ENCODE measurements around the gene KYNU.
"Not testable (repeated sequence)": the region's sequence is repeated elsewhere in the genome, so short reads cannot be mapped to it uniquely, and the experiment has no call there.

The KYNU gene
- total RNA-seq: 10.5 to 44.3 reads per million in 2 donors

DNA sequence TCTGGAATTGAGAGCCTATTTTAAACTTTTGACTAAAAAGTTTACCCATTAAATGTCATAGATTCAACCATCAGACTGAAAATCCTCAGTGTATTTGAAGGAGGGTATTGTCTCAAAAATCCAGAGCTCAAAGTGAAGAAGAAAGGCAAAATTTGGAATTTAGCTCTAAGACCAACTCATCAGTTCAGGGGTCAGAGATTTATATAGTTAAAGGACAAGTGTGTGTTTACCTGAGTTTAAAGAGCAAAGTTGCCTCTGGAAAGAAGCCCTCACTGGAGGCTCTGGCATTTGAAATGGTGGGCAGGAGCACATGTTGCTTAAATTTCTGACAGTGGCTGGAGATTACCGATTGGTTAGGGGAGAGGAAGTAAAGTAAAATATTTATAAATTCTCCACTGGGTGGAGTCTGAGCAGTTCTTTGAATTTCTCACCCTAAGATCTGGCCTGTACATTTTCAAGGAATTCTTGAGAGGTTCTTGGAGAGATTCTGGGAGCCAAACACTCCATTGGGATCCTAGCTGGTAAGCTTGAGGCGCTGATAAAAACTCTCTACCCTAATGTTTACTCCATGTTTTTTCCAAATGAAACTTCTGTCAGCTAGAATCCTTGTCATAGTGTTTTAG is at the start of gene KYNU:
Gene KYNU (plus strand): TSS at position 449 of the 623 bp plus-strand sequence. CDS start 7,704 bp downstream, outside the sequence.
- DNase-seq: no peak

DNA sequence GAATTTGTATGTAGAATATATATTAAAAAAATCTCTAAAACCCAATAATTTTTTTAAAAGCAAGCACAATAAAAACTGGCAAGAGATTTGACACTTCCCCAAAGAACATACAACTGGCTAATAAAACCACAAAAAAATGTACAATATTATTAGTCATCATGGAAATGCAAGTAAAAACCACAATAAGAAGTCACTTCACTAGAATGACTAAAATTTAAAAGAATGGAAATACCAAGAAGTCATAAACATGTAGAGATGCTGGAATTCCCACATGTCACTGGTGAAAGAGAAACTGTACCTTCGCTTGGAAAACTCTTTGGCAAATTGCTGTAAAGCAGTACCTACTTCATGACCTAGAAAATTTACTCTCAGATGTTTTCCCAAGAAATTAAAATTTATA is 43.4 kb upstream of the KYNU start:
- no peak for DNase-seq

DNA sequence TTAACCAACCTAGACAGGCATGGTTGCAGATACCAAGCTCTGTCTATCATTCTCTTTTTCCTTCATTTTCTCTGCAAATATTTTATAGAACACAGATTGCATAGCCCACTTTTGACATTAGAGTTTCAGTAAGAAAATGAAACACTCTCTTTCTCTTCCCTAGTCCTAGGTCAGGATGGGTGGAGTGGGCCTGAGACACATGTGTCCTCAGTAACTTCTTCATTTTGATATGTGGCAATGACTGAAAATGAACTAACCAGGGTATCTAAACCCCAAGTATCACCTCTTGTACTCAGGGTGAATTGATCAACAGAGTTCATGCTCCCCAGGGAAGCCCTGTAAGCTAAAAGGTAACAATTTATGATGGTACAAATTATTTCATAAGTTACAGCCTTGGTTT is 37.0 kb upstream of the KYNU start:
- DNase-seq: no peak

DNA sequence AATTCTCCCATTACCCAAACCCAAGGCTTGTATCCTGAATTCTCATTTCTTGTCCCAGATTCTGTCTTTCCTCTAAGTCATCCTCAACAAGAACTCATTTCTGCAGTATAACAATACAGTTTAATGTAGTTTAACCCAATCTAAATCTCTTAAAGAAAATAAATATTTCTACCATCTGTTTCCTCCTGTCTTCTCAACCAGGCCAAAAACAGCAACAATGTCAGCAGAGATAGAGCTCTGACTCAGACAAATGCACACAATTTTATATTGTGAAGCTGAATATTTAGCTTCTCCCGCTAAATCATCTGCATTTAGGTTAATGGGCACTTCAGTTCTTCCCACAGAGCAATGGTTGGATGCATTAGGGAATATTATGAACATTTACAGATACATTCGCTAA is 35.7 kb upstream of the KYNU start:
- no peak for DNase-seq

DNA sequence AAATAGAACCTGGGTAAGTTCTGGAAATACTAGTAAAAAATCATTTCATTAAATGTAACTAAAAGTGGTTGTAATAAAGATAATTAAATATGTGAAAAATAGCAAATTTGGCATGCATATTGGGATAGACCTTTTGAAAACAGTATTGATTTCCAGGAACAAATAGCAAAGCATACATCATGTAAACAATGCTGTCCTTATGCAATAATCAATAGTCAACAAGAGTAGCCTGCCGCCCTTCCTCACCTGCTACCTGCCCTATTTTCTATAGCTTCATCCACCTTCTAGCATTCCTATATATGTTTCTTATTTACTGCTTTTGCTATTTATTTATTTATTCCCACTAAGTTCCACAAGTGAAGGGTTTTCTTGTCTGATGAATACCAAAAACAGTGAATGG is 35.1 kb upstream of the KYNU start:
- no peak for DNase-seq

DNA sequence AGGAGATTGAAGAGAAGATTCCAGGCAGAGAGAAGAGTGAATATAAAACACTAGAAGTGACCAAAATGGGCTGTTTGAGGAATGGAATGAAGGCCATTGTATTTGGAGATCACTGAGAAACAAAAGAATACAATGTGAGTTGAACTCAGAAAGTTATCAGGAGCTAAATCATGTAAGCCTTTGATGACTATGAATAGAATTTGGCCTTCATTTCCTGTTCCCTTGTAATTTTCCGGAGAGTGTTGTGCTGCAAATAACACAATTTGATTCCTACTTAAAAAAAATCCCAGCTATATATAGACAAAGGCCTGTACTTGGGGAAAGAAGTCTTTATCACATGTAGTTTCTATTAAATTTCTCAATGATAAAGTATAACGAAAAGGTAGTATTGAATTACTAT is 33.7 kb upstream of the KYNU start:
- no peak for DNase-seq

DNA sequence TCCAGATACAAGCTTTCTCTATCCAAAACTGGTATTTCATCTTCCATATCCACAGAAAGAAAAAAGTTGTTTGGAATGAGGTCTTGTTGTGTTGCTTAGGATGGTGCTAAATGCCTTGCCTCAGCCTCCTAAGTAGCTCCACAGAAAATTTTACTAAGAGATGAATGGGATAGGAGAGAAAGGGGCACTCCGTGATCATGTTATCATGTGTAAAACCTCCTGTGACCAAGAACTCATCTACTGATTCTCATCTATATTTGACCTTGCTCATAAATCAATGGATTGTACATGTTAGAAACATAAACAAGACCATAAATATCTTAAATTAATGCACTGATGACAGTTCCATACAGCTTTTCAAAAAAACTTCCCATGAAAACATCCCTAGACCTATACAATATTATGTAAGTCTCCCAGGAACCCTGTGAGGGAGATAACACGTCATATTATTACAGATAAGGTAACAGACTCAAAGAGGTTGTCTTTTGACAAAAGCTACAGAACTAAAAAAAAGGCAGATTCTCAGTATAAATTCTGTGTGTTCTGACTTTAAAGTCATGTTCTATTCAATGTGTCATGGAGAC is 29.3 kb upstream of the KYNU start:
- DNase-seq: no peak

DNA sequence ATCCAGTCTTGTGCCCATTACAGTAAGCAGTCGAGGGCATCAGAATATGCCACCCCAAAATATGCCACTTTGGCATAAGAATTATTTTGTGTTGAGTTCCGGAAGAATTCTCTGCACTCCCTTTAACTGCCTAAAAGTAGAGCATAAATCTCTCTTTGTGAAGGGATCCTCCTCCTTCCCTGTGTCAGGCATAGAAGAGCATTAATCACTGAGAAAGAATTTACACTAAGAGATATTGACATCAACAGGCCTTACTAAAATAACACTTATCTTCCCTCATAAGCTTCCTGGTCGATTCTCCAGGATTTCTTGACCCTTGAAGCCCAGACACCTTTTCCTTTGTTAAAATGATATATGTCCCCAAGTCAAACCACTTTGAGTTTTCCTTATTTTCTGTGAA is 27.6 kb upstream of the KYNU start:
- DNase-seq: no peak

DNA sequence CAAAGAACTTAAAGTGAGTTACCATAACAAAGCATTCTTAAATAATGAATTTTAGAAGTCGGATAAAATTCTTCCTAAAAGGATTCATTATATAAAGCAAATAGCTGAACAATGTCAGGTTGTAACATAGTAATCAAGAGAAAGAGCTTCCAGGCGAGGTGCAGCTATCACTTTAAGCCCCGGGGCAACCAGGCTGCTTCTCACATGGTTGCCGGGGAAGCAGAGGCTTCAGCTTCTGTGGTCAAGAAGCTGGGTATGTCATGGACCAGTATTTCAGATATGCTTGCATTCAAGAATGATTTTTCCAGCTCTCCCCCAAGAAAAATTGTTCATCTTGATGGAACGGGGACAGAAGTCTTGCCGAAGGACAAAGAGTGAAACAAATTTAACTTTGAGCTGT is 23.6 kb upstream of the KYNU start:
- DNase-seq: no peak

DNA sequence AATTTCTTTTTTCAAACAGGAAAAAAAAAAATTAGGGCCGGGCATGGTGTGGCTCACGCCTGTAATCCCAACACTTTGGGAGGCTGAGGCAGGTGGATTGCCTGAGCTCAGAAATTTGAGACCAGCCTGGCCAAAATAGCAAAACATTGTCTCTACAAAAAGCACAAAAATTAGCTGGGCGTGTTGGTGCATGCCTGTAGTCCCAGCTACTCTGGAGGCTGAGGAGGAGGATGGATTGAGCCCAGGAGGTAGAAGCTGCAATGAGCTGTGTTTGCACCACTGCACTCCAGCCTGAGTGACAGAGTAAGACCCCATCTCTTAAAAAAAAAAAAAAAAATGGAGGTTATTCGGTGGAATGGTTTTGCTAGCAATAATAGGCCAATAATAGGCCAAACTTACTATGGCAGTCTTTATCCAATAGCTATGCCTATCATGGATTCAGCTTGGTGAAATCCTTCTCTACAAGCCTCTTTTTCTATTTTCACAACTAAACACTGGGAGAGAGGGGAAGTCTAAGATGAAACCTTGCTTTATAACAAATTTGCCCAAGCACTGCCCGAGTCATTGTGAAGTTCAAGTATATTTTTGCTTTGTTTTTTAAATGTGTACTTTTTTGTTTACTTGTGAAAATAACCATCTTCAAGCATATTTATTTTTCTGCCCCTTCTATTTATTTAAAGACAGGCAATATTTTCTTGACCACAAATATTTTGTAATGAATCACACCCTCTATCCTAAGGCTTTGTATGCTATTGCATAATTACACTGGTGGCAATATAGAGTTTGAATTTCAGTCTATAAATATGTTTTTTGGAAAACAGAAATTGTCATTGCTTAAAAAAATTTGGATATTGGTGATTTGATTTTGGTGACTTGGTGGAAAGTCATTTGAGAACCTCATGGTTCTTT is 20.0 kb upstream of the KYNU start:
- DNase-seq: no peak

DNA sequence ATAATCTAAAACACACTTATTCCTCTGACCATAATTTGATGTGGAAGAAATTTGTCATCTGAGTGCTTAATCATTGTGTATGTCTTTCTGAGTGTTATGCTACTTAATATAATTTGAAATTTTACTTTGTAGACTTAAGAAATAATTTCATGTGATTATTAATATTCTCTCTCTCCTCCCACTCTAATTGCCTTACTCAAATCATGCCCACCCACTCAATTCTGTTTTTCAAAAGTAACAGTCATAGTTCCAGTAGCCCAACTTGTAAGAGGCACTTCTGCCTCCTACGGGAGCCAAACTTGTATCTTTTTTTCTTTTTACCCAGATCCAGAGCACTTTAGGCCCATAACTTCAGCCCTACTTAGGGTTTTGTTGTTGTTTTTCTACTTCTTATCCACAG is 18.5 kb upstream of the KYNU start:
- no peak for DNase-seq

DNA sequence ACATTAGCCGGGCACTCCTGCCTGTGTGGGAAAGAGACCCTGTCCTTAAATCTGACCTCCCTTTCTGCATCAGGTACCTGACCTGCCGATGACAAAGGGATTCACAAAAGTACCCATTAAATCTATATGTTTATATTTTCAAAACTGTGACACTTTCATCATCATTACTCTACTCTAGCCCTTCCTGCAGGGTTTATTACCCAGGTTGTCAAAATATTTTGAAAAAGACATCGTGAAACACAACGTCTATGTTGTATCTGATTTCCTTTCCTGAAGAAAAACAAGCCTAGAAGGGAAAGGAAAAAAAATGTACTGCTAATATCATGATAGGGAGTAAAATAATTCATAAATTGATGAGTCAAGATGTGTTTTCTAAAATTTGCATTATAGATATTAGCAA is 15.2 kb upstream of the KYNU start:
- no peak for DNase-seq

DNA sequence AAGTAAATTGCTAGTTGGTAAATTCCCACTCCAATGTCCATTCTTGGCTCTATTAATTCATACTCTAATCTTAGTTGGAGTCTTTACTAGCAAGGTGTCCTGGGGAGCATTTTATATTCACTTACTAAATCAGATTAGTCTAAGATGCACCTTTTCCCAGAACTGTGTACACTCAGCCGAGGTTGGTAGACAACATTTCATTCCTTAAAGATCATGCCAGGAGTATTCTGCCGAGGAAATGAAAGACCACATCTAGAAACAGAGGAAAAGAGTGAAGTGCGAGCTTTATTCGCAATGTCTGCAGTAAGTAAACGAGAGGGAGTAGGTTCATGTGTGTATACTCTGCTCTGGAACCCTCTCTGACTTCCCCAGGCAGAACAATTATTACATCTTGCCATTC is 14.6 kb upstream of the KYNU start:
- no peak for DNase-seq

DNA sequence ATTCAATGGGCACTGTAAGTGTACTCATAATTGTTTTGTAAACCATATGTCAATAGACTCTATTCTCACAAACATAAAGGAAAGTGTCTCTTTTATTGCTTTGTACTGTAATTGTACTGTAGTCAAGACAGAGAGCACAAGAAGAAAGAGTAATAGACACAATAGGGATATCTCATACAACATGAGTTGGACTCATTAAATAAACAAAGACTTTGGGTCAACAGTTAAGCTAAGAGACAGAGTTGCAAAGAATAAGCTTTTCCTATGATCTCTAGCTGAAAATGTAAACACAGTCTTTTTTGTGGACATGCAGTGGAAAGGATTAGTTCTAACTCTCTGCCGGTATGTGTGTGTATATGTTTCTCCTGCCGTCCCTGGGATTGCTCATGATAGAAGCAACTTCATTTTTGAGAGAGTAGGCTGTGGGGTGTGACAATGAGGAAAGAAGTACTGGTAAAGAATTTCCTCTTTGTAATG is 13.9 kb upstream of the KYNU start:
- DNase-seq: no peak

DNA sequence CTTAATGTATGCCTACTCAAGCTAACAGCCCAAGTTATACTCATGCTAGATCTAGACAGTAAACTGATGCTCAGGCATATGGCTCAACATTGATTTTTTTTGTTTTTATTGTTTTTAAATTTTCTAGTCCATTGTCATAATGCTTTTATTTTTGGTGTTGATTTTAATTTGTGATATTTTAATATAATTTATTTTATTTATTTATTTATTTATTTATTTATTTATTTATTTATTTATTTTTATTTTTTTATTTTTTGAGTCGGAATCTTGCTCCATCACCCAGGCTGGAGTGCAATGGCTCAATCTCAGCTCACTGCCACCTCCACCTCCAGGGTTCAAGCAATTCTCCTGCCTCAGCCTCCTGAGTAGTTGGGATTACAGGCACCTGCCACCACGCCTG is 12.9 kb upstream of the KYNU start:
- DNase-seq: not testable (repeated sequence)

DNA sequence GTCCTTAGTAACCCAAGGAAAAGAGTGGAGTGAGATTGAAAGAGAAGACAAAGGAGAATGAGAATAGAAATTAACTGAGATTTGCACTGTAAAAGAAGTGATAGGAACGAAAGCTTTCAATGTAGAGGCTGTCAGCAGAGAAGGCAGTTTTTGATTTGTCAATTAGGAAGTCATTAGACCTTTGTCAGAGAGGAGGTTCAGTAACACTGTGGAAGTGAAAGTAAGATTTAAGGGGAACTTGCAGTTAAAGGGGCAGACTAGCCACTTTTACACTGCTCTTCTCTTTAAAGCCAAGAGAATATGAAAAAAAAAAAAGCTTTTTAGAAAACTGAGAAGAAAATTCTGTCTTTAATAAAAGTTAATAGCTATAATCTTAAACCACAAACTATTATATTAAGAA is 11.5 kb upstream of the KYNU start:
- DNase-seq: no peak

DNA sequence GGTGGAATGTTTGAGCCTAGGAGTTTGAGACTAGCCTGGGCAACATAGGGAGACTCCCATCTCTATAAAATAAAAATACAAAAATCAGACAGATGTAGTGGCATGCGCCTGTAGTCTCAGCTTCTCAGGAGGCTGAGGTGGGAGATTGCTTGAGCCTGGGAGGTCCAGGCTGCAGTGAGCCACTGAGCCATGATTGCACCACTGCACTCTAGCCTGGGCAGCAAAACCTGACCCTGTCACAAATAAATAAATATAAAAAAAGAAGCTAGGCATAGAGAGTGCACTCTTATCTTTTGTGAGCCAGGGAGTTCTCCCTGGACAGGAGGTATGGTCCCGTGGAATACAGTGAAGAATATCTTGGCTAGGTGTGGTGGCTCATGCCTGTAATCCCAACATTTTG is 11.0 kb upstream of the KYNU start:
- DNase-seq: no peak

DNA sequence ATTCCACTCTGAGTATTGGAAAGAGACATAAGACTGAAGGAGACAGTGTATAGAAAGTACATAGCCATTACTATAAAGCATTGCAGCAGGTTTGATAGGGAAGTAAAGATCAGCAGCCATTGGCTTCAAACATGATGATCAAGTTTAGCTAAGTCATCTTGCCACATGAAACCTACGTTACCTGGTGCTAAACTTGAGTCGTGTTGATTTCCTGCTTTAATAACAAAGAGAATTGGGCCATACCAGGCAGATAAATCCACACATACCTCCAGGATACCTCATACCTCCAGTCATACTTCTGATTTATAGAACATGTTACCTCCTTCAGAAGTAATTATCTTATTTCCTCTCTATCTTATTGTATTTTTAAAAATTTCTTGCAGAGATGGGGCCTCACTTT is 10.3 kb upstream of the KYNU start:
- DNase-seq: no peak

DNA sequence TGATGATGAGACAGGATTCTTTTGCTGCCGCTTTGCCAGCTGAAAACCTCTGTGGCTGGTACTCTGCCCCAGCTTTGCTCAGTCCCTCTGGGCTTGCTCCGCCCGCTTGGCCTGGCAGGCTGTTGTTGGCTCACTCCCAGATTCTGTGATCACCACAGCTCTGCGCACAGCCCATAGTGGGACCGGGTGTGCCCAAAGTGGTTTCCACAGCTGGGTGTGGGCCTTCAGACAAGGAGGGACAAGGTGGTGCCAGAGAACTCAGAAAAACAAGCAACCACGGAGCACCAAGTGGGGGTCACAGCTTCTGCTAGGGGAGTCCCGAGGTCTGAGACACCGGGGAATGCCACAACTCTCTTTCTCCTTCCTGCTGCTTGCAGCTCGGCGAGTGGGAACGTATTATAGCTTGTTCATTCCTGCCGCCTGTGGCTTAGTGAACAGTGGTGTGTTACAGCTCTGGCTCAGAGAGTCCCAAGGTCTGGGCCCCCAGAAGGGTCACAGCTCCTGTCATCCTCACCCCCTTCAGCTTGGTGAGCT is 9.2 kb upstream of the KYNU start:
- DNase-seq: no peak

DNA sequence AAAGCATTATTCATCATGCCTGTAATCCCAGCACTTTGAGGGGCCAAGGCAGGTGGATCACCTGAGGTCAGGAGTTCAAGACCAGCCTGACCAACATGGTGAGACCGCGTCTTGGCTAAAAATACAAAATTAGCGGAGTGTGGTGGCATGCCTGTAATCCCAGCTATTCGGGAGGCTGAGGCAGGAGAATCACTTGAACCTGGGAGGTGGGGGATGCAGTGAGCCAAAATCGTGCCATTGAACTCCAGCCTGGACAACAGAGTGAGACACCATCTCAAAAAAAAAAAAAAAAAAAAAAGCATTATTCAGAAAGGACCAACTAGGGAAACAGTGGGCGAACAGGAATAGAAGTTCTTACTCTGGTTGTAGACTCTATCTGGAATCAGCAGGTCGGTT is 8.4 kb upstream of the KYNU start:
- not testable (repeated sequence) for DNase-seq

DNA sequence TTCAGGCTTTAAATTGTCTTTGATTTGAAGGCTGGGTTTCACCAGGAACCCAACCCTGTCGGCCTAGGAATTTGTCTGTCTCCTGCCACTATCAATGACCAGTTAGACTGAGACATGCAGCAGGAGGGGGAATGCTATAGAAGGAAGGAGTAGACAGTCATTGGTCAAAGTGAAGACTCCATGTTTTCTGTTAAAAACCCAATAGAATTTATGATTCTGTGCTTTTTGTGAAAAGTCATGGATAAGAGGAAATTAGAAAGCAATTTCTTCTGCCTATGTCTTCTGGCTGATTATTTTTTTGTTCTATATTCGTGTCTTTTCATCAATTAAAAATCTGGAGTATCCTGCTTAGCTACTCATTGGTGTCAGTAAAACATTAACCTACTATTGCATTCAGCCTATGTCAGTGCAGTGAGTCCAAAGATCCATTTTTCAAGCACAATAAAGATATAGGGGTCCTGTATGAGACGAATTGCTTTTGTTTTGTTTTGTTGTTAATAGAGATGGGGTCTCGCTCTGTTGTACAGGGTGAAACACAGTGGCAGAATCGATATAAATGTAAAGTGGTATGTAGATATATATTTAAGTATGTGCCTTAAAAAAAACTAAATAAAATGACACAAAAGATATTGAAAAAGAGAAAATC is 7.9 kb upstream of the KYNU start:
- DNase-seq: no peak

DNA sequence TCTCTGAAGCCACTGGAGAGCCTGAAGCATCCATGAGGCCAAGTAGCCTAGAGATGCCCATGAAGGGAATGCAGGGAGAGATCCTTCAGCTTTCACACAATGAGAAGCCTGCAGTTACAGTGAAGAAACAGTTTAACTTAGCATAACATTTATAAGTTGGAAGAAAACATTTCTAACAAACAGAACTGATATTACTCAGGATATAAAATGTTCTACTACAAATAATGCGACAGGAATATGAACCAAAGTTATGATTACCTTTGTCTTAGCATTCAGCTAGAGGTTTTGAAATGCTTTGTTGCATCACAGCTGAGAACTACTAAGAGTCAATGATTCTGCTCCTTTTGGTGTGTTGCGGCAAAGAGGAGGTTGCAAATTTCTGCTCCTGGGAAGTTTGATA is 6.9 kb upstream of the KYNU start:
- DNase-seq: no peak

DNA sequence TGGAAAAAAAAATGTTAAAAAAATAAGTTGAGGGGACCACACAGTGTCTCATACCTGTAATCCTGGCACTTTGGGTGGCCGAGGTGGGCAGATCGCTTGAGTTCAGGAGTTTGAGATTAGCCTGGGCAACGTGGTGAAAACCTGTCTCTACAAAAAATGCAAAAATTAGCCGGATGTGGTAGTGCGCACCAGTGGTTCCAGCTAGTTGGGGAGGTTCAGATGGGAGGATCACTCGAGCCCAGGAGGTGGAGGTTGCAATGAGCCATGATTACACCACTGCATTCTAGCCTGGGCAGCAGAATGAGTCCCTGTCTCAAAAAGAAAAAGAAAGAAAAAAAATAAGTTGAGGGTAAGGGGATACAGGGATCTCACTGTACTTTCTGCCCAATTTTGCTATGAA is 6.1 kb upstream of the KYNU start:
- DNase-seq: no peak

Data from activated gamma-delta T cell (primary cell).